ENCODE data around the gene TMEM255B.
"Not testable (repeated sequence)": the region's sequence is repeated elsewhere in the genome, so short reads cannot be mapped to it uniquely, and the experiment has no call there.

The TMEM255B gene

GRCh38 chr13:113735194-113735593 is 23.8 kb upstream of the TMEM255B start:
- no peak for DNase-seq

- no peak for DNase-seq
These were observed 23.3 kb upstream of the TMEM255B start for GRCh38 chr13:113735750-113736149.

GRCh38 chr13:113736258-113736731 is 22.7 kb upstream of the TMEM255B start:
- DNase-seq, result no peak

GRCh38 chr13:113737803-113738202 is 21.2 kb upstream of the TMEM255B start:
- no peak for DNase-seq

DNA sequence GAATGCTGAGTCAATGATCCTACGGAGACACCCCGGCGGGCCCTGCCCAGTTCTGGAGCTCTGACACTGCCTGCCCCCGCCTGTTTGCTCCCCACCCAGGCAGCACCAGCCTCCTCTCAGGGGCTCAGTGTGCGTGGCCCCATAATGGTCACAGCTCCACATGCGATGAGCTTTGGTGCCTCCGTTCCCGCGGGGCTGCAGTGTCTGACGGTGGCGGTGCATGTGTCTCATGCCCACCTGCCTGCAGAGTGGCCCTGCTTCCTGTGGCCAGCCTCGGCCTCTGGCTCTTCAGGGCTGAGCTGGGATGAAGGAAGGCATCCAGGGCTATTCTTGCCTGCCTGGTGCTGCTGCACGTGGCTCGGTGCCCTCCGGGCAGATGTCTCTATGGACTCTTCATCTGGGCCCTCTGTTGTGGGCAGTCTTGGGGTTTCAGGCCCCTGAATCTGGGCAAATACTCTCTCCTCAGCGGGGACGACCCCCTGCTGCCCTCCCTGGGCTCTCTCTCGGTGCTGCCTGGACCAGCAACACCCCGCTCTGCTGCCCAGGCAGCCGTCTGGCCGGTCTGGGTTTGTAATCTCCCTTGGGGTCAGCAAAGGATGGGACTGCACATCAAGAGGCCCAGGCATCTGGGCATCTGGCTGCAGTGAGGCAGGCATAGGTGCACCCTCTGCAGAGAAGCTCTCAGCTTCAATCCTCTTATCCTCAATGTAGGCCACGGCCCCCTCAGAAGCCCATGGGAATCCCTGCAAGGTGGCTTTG is 19.3 kb upstream of the TMEM255B start:
- no peak for DNase-seq

GRCh38 chr13:113740286-113740556 is 18.8 kb upstream of the TMEM255B start:
- DNase-seq, result no peak

DNA sequence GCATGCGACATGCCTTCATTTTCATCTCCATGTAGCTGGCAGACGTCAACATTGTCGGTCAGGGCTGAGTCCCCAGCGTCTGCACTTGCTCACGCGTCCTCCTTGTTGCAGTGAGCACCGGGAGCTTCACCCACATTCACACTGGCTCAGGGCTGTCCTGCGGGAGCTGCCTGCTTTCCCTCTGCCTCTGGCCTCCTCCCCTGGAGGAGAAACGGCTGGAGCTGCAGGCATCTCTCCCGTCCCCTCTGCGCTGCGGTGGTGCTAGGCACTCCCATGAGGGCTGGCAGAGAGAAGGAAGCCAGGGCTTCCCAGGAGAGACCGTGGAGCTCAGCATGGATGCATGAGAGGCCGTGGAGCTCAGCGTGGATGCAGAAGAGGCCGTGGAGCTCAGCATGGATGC is 18.4 kb upstream of the TMEM255B start:
- DNase-seq, result no peak

- DNase-seq, result no peak
These were observed 17.8 kb upstream of the TMEM255B start for GRCh38 chr13:113741191-113741668.

DNA sequence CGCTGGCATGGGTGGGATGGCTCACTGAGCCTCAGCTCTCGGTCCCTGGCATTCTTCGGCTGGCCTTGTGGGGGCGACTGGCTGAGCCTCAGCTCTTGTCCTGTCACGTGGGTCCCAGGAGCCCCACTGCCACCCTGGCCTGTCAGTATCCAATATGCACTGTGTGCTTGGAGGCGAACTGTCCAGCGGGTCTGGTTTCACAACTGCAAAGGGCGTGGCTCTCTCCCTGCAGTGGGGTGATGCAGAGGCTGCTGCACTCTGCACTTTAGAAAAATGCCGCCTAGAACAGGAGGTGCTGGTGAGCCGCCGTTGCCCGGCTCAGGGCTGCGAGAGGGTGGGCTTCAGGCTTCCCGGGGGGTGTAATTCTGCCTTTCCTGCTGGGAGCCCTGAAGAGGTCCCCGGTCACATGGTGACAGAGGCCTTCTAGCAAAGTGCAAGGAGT is 17.0 kb upstream of the TMEM255B start:
- DNase-seq, result no peak

- no peak for DNase-seq
These were observed 16.4 kb upstream of the TMEM255B start for GRCh38 chr13:113742445-113743120.

- no peak for DNase-seq
These were observed 15.4 kb upstream of the TMEM255B start for GRCh38 chr13:113743366-113744195.

GRCh38 chr13:113744197-113745000 is 14.6 kb upstream of the TMEM255B start:
- no peak for DNase-seq

DNA sequence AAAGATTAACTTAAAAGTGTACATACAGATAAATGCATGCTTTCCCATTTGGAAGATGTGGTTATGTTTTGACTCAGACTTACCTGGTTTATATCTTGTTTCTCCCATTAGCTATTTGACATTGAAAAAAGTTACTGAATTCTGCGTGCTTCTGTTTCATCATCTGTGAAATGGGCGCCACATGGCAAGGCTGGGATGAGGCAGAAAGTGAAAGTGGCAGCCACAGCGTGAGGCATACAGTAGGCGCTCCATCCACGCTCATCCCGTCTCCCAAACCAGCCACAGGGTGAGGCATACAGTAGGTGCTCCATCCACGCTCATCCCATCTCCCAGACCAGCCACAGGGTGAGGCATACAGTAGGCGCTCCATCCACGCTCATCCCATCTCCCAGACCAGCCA is 14.0 kb upstream of the TMEM255B start:
- DNase-seq, result no peak

- not testable (repeated sequence) for DNase-seq
These were observed 13.4 kb upstream of the TMEM255B start for GRCh38 chr13:113745500-113746142.

- DNase-seq, result no peak
These were observed 12.9 kb upstream of the TMEM255B start for GRCh38 chr13:113746143-113746525.

- no peak for DNase-seq
These were observed 12.4 kb upstream of the TMEM255B start for GRCh38 chr13:113746671-113747070.

DNA sequence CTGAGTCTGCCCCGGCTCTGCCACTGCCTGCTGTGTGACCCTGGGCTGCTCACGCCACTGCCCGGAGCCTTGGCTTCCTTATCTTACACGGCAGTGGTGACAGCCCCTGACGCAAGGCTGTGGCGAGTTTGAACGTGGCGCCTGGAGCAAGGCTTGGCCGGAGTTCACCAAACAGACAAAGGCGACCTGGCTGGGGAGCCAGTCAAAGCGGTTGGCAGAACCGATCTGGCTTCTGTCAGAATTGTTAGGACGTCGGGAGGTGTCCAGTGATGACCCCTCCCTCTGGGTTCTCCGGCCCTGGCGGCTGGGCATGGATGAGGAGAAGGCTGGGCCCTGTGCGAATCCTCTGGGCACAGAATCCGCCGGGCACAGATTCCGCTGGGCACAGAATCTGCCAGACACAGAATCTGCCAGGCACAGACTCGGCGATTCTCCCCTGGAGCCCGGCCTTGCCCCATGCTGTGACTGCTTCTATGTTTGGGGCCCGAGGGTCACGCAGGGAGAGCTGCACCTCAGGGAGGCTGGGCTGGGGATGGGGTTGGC is 11.7 kb upstream of the TMEM255B start:
- DNase-seq, result no peak

- DNase-seq, result no peak
These were observed 10.7 kb upstream of the TMEM255B start for GRCh38 chr13:113748101-113748861.

DNA sequence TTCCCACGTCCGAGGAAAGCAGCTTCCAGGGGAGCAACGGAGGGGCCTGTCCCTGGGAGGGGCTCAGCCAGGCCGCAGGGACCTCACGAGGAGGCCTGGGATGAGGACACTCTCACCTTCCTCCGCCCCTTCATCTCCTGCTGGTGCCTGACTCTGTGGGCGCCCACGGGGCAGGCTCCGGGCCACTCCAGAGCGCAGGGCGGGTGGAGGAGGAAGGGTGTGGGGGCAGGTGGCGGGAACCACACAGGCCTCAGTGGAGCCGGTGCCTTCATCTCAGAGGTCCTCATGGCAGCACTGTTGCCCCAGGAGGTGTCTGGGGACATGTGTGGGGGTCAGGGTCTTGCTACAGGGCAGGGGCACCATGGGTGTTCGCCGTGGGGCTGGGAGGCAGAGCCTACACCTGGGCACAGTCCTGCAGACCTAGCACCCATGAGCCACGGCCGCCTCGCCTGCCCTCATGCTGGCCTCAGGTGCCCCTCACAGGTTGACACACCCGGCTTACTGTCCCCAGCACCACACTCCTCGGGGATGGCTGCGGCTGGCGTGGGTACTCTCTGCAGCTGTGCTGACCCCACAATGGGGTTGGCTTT is 10.1 kb upstream of the TMEM255B start:
- DNase-seq, result no peak

DNA sequence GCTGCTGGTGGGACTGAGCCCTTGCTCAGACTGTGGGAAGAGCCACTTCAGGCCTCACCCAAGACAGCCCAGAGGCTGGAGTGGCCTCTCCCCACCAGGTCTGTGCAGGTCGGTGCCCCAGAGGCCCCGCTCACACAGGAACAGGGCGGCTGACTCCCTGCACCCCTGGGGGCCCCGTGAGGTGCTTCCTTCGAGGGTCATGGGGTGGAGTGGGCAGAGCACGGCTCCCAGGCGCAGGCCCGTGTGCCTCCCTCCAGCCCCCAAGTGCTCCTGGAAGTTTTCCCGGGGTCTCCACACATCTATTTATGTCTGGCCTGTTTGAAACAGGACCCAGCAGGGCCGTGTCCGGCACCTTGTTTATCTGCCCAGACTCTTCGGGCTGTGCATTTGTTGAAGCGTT is 9.5 kb upstream of the TMEM255B start:
- DNase-seq, result no peak

DNA sequence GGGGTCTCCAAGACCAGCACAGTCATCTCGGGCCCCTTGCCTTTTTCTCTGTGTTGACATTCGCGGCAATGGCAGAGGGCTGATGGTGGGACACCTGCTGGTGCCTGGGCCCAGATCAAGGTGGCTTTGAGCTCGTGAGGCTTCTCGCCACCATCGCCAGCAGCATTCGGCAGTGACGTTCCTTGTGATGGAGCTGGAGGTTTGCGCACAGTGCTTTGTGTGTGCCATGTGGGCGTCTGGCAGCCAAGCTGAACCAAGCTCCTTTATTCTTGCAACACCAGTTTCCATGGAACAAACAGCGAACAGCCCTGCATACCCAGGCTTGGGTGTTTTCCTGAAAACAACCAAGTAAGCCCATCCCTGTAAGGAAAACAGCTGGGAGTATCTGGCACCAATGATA is 9.1 kb upstream of the TMEM255B start:
- DNase-seq, result no peak
